ENCODE results near the gene ABTB2. TPM values are rescaled to one million over a fixed set of nuclear protein-coding genes. Genes with fewer than 3 reads are reported as not detected.

Gene ABTB2
- total RNA-seq, 2 experiments from 2014 or later = 0.06 to 0.09 TPM

- Histone ChIP-seq H3K36me3 (ENCODE audit: insufficient read depth, low read length) (no peaks in the 10 kb centered on the region), H3K4me3 (ENCODE audit: low read depth, low read length, poor library complexity, severe bottlenecking) (no peak overlapping the region), H3K79me2 (ENCODE audit: insufficient read depth, low read depth, low read length) (no peaks in the 10 kb centered on the region), H3K9me2 (ENCODE audit: insufficient read depth, low read length) (no peaks in the 10 kb centered on the region), H2AFZ (ENCODE audit: low read length) (no peak overlapping the region), H4K20me1 (ENCODE audit: insufficient read depth, low read length) (no peaks in the 10 kb centered on the region), H3K27ac (ENCODE audit: low read depth, low read length, poor library complexity, severe bottlenecking) (no peak overlapping the region), H3K4me2 (ENCODE audit: low read length) (no peak overlapping the region), H3K4me1 (ENCODE audit: insufficient read depth, low read length, poor library complexity, severe bottlenecking) (peaks cover 16% of the 10 kb centered on the region), H3K9me3 (ENCODE audit: low read length) (no peaks in the 10 kb centered on the region)
- DNase-seq (ENCODE audit: low spot score) = no peak
- intact Hi-C loops (cut with micrococcal nuclease; ENCODE audit: unreplicated experiment) = no loop called here
- CTCF ChIA-PET (ENCODE audit: unreplicated experiment) = no interaction called here
- no peak for TF ChIP-seq CTCF (conservative IDR thresholded peaks at IDR 0.05; ENCODE audit: low read length)
- TF ChIP-seq EZH2phosphoT487 (IDR thresholded peaks at IDR 0.05; ENCODE audit: borderline replicate concordance, low read depth, low read length) = no peak
- POLR2A ChIA-PET = interaction anchor here (0.6 to 0.7 kb wide), 2 partner anchors 21 to 165 kb away, joined by 3 to 4 read pairs; no protein-coding TSS in a partner anchor
- no TSS peak for BruUV-seq (replicated peaks)
Measured at GRCh38 chr11:34207487-34208180, 150.2 kb downstream of the ABTB2 start.

- H2AFZ ChIP-seq (ENCODE audit: low read length) = no peak overlapping the region
Measured at GRCh38 chr11:34206407-34207300, 151.2 kb downstream of the ABTB2 start.

More at GRCh38 chr11:34206407-34207300, 151.2 kb downstream of the ABTB2 start:
- peaks cover 17% of the 10 kb centered on the region for H3K4me1 ChIP-seq (ENCODE audit: insufficient read depth, low read length, poor library complexity, severe bottlenecking)
- no TSS peak for BruUV-seq (replicated peaks)
- DNase-seq (ENCODE audit: low spot score) = no peak
- POLR2A ChIA-PET = interaction anchor here (0.6 to 1.1 kb wide), 4 partner anchors 21 to 166 kb away, joined by 3 to 6 read pairs (median 4); no protein-coding TSS in a partner anchor
- H3K9me3 ChIP-seq (ENCODE audit: low read length) = no peaks in the 10 kb centered on the region
- no peaks in the 10 kb centered on the region for H3K79me2 ChIP-seq (ENCODE audit: insufficient read depth, low read depth, low read length)
- H3K27ac ChIP-seq (ENCODE audit: low read depth, low read length, poor library complexity, severe bottlenecking) = no peak overlapping the region
- CTCF ChIA-PET (ENCODE audit: unreplicated experiment) = no interaction called here
- H3K4me3 ChIP-seq (ENCODE audit: low read depth, low read length, poor library complexity, severe bottlenecking) = no peak overlapping the region
- no peaks in the 10 kb centered on the region for H3K9me2 ChIP-seq (ENCODE audit: insufficient read depth, low read length)
- intact Hi-C loops (cut with micrococcal nuclease; ENCODE audit: unreplicated experiment) = no loop called here
- H3K4me2 ChIP-seq (ENCODE audit: low read length) = no peak overlapping the region
- no peaks in the 10 kb centered on the region for H4K20me1 ChIP-seq (ENCODE audit: insufficient read depth, low read length)
- TF ChIP-seq EZH2phosphoT487 (IDR thresholded peaks at IDR 0.05; ENCODE audit: borderline replicate concordance, low read depth, low read length) (no peak), CTCF (conservative IDR thresholded peaks at IDR 0.05; ENCODE audit: low read length) (no peak)
- no peaks in the 10 kb centered on the region for H3K36me3 ChIP-seq (ENCODE audit: insufficient read depth, low read length)
